Dermis microvascular lymphatic vessel endothelial cell (primary cell): Measurements from ENCODE around the gene NCKIPSD. TPM values are rescaled to one million over a fixed set of nuclear protein-coding genes. Genes with fewer than 3 reads are reported as not detected.

ENCODE experiments used
- DNase-seq, 2 donors: peaks; one replicate each; pipeline versions ENCODE4 v3.0.0 to v3.0.0-alpha.2; 2010; ENCODE audit warnings: low read depth in 2 of 2
- total RNA-seq: library from RNA; depleted of rRNA; stranded (reverse); fragments of >200 nt; gene quantifications from 2 replicates; pipeline ENCODE4 v1.2.1, GENCODE V29; 2014

Gene NCKIPSD
- total RNA-seq, 1 donor from 2014 or later: 4.6 TPM

- no peak for DNase-seq
Observed at GRCh38 chr3:48623851-48624547, 61.7 kb downstream of the NCKIPSD start.

Other genes starting within 250 kb of the NCKIPSD start
- 9.7 and 13.1 TPM in 2 replicates for gene CCDC51, start 245.8 kb downstream of the NCKIPSD start, total RNA-seq
- gene TMA7, start 245.7 kb downstream of the NCKIPSD start, total RNA-seq: 108 and 193 TPM in 2 replicates
- 4.9 and 6.1 TPM in 2 replicates for gene ATRIP, start 239.2 kb downstream of the NCKIPSD start, total RNA-seq
- gene SHISA5, start 181.7 kb downstream of the NCKIPSD start, total RNA-seq: 71.8 and 91.9 TPM in 2 replicates
- gene PFKFB4, start 129.1 kb downstream of the NCKIPSD start, total RNA-seq: 0.76 and 1.3 TPM in 2 replicates
- not detected in 2 replicates for gene UCN2, start 122.1 kb downstream of the NCKIPSD start, total RNA-seq
- gene COL7A1, start 90.6 kb downstream of the NCKIPSD start, total RNA-seq: under 0.01 and 0.13 TPM in 2 replicates
- 311 and 325 TPM in 2 replicates for gene UQCRC1, start 76.3 kb downstream of the NCKIPSD start, total RNA-seq
- 0.13 TPM in 1 of 2 replicates, not detected in the other for gene TMEM89, start 64.1 kb downstream of the NCKIPSD start, total RNA-seq
- 11.0 and 12.5 TPM in 2 replicates for gene SLC26A6, start 50.5 kb downstream of the NCKIPSD start, total RNA-seq
- 0.13 and 0.25 TPM in 2 replicates for gene CELSR3, start 23.0 kb downstream of the NCKIPSD start, total RNA-seq
- 31.1 and 47.2 TPM in 2 replicates for gene IP6K2, start 31.3 kb upstream of the NCKIPSD start, total RNA-seq
- 28.1 and 31.2 TPM in 2 replicates for gene PRKAR2A, start 162.0 kb upstream of the NCKIPSD start, total RNA-seq
- 17.5 and 23.4 TPM in 2 replicates for gene SLC25A20, start 213.0 kb upstream of the NCKIPSD start, total RNA-seq
- 54.7 and 74.6 TPM in 2 replicates for gene ARIH2, start 232.9 kb upstream of the NCKIPSD start, total RNA-seq